SKM-1 (cell line): ENCODE data around the gene PTPRD.
"Not testable (repeated sequence)": the region's sequence is repeated elsewhere in the genome, so short reads cannot be mapped to it uniquely, and the experiment has no call there.

ENCODE experiments used
- DNase-seq: peaks from one replicate; lab custom pipeline; 2025; ENCODE audit not compliant: unreplicated experiment; lab: John Stamatoyannopoulos, UW

The PTPRD gene

DNA sequence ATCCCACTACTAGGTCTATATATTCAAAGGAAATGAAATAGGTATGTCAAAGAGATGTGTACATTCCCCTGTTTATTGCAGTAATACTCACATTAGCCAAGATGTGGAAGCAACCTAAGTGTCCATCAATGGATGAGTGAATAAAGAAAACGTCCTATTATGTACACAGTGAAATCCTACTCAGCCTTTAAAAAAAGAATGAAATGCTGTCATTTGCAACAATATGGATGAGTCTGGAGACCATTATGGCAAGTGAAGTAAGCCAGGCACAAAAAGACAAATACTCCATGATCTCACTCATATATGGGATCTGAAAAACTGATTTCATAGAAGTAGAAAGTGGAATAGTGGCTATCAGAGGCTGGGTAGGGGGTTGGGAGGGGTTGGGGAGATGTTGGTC lies 1904.1 kb downstream of the PTPRD start:
- no peak for DNase-seq

DNA sequence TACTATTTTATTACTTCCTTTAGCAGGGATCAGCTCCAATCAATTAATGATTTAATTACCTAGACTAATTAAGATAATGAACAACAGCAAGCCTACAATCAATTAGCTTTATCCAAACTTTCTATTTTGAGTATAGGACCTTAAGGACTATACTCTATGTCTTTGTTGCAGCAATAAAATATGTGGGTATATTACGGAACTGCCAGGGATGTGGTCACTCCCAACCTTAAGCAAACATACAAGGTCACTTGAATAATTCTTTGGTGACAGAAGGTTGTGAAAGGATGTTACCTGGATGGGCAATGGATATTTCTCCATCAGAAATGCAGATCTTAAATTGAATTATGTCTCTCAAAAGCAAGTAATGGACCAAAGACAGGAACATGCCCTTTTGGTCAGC lies 1905.8 kb downstream of the PTPRD start:
- DNase-seq, result no peak

DNA sequence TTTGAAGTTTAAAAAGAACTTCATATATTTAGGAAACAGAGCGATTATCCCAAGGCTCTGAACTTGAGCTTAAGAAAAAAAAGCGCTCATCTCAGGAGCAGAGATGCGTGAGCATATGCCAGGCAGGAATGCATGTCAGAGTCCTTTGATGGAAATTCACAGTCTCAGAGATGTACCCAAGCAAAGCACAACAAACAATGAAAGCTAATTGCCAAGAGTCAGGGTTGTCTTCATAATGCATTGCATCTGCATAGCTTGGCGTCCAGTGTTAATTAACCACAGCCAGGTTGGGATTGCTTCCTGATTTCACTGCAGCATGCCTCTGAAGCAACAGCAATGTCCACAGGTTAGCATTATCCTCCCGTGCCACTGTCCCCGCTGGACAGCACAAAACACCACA lies 1906.3 kb downstream of the PTPRD start:
- DNase-seq, result no peak

DNA sequence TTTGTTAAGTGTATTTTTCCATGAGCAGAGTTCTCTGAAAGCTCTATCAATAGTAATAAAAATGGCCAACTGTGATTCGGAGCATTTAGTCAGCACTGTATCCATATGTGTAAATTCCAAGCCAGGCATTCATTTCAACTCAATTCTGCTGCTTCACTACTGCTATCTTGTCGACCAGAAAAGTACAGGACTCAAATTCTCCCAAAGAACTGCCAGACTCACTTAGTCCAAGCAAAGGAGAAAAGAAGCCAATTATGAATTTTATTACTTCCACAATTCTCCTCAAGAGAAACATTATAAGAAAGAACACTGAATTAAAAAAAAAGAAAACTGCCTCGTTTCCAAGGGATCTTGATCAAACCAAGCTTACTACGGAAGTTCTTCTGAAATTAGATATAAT lies 1906.9 kb downstream of the PTPRD start:
- DNase-seq, result no peak

DNA sequence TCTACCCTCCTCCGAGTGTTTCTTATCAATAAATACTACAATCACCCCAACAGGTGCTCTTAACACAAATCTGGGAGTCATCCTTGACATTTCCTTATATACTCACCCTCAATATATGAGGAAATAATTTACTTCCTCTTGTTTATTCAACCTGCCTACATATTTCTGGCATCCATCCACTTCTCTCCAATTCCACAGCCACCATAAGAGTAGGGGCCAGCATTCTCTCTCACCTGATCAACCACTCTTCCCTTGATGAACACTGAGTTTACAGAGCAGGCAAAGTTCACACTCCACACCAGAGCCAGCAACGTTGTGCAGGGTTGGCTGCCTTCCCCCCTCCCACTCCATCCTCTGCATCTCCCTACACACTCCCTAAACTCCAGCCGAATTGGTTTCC lies 1908.9 kb downstream of the PTPRD start:
- no peak for DNase-seq

DNA sequence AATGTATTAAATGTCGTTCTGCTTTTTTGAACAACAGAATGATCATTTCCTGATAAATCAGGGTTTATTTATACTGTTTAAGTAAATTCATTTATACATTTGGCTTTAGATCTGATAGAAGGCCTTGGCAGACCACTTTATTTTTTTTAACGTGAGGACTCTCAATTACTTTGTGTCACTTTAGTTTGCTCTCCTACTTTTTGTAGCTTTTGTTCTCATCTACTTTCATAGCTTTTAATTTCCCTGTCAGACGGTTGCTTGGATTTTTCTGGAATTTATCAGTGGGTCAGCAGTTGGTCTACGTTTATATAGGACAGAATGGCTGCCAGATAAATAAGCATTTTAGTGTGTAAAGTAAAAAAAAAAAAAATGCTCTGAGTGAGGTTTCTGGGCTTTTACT lies 1910.9 kb downstream of the PTPRD start:
- no peak for DNase-seq

DNA sequence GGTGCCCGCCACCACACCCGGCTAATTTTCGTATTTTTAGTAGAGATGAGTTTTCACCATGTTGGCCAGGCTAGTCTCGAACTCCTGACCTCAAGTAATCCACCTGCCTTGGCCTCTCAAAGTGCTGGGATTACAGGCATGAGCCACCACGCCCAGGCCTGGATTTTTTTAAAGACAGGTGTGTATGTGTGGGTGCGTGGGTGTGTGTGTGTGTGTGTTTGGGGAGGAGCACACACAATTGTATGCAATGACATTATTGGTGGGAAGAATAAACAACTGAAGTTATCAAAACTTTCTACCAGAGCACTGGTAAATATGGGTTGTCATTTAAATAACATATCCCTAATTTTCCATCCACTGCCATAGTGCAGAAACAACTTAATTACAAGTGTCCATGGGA lies 1915.2 kb downstream of the PTPRD start:
- DNase-seq, result not testable (repeated sequence)

DNA sequence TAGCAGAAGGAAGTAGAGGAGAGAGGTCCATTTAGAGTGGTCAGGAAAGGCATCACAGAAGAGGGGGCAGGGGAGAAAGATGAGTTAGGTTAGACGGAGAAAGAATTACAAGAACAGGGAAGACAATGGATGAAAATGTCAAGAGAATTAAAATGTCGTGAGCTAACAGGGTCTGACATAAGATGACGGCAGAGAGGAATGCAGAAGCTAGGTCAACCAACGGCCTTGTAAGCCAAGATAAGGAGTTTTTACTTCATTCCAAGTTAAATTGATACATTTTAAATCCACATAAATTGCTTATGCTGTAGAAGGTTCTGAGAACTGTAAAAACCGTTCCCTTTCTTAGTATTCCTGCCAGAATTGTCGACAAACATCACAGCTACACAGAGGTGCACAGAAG lies 1916.3 kb downstream of the PTPRD start:
- no peak for DNase-seq

DNA sequence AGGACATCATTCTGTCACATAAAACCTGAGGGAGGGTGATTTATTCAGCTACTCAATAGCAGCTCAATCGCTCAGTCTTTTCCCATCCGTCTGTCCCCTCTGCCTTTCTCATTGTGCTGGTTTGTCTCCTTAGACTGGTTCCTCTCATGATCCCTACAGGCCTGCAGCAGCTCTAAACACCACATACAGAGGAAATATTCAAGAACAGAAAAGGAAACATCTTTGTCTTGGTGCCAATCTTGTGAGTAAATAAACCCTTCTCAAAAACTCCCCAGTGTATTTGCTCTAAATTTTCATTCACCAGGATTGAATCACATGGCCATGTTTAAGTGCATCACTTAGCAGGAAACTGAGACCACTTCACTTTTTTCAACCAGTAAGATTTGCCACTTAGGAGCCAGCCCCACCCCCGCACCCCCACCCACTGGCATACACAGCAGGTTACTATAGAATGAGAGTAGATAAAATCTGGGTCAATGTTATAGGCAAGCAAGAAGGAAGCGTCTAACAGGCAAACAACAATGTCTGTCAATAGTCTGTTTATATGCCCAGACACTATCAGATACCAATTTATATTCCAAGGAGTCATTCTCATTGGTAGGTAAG lies 1917.7 kb downstream of the PTPRD start:
- no peak for DNase-seq

DNA sequence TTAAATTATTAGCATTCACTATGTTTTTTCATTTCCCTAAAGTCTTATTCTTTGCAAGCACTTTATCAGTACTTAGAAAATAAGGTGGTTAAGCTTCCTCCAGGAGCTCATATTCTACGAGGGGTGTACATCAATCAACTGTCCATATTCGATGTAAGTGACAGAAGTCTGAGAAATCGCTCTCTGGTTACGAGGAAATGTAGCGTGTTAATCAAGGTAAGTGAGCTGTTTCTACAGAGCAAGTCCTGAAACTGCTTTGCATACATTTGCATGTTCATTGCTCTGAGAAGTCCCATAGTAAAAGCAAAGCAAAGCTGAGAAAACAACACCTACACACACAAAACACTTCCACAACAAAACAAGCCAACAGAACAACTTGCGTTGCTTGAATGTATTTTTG lies 1919.3 kb downstream of the PTPRD start:
- DNase-seq, result no peak

DNA sequence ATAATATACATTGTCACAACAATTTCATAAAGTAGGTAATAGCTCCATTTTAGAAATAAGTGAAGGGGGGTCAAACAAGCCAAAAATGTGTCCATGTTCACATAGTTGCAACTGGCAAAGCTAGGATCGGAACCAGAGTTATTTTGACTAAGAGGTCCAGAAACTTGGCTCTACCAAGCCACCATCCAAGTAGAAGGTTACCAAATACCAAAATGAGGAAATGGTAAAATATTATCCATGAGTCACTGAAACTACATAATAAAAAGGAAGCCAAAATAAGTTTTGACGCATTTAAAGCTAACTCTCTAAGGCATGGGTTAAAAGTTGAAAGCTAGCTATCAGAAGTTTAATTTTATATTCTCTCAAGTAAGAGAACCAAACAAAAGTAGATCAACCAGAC lies 1926.3 kb downstream of the PTPRD start:
- no peak for DNase-seq

DNA sequence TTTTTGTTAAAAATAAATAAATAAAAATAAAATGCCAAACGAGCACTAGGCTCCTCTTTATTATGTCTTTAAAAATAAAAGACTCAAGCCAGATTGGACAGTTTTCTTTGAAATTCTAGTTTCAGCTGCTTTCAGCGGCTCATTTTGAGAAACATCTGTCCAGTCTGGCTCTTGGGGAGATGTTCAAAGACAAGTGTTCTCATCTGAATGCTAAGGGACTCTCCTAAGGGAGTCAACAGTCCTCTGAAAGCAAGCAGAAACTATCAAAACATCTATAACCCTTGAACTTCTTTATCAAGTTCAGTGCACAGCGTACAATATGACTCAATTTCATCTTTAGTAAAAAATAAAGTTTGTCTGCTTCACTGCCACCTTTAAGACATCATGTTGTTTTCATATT lies 1927.0 kb downstream of the PTPRD start:
- DNase-seq, result no peak

DNA sequence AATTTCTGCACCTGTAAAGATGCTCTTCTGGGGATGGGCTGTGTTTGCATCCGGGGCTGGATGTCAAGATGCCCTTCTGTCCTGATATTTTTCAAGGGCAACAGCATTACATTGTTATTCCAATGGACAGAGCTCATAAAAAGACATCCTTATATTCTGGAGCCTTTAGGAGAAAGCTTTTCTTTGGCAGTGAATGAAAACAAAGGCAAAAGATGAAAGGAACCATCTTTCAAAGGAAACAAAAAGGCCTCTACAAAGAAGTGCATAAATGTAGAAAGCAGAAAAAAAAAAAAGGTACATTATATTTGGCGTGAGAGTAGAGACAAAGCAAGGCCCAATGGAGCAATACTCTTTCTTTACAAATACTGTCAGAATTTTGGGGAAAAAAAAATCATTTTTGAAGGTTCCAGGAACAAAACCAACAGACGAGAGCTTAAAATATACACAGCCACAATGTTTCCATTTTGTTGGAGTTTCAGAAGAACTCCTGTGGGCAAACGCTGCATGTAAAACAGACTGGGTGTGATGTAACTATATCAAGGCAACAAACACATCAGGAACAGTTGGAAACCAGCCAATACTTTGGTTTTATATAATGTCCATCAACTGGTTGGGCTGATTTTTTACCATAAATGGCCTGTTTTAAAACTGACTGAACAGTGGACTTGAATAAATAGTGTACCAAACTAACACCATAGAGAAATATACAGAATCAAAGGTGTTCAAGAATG lies 1927.7 kb downstream of the PTPRD start:
- DNase-seq, result no peak

DNA sequence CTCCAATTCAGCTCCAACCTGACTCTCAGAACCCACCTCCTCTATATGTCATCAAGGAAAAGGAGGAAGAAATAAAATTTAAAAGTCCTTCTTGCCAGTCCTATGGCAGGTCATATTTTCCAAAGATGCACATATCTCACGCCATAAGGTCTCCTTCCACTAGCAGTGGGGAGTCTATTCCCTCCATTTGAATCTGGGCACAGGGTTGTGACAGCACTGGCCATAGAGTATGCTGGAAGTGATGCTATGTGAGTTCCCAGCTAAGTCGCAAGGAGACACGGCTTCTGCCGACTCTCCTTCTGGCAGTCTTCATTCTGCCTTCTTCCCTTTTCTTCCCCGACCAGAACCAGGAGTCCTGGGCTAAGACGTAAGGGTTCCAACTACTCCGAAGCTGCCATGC lies 1929.3 kb downstream of the PTPRD start:
- DNase-seq, result no peak

DNA sequence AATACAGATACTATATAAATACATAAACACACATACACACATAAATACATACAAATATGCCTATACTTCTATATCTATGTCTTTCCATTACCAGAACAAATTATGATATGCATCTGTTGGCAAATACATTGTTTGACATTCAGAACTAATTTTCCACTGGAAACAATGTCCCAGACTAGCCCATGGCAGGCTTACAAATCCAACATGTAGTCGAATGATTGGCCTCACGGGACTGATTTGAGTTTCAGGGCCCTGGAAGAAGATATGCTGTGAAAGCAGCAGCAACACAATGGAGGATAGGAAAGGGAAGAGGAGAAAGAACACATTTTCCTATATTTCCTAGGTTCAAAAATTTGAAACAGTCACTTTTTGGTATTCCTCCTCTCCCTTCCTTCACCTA lies 1932.1 kb downstream of the PTPRD start:
- DNase-seq, result no peak

DNA sequence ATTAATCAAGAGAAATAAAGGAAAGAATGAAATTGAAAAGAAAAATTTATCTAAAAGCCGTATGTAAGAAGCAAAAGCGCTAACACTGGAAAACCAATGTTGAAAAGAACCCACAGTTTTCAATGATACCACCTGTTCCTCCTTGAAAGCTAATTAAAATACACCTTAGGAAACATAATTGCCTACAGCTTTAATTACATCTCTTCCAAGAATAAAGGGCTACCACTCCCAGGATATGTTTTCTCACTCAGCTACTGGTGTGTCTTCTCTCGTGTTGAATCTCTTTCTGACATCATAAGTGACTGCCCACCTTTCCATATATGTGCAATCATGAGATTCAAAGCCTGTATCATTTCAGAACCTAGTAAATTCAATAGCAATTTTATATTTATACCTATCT lies 1932.6 kb downstream of the PTPRD start:
- DNase-seq, result no peak

DNA sequence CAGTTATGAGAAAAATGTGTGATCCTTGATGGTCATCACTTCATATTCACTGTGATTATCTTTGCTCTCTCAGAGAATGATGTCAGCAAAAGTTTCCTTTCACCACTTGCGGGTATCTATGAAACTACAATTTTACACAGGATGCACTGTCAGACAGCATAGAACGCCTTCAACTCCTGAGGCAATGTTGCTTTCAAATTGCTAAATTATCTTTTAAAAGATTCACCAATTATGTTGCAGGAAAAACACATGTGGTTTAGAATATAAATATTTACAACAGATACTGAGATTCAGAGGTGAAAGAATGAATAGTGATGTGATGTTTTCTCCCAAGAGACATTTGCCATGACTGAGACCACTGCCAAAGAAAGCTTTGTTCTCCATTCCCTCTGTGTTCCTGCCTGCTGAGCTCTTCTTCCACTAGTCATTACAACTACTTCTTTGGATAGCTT lies 1933.4 kb downstream of the PTPRD start:
- DNase-seq, result no peak

DNA sequence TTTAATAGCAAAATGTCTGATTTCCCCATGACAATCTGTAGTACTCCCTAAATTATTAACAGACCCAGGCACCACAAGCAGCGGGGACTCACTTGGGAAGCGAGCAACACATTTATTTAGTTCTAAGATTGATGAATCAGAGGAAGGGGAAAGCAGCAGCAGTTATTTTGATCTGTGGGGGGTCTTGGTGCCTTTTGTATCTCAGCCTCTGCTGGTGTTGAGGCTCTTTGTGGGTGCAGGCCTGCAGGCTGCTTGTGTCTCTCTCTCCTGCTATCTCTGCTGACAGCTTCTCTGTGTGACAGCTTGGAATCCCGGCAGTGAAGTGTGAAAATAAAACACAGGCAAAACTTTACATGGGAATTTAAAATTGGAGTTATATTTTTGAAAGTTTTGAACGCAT lies 1935.1 kb downstream of the PTPRD start:
- DNase-seq, result no peak

DNA sequence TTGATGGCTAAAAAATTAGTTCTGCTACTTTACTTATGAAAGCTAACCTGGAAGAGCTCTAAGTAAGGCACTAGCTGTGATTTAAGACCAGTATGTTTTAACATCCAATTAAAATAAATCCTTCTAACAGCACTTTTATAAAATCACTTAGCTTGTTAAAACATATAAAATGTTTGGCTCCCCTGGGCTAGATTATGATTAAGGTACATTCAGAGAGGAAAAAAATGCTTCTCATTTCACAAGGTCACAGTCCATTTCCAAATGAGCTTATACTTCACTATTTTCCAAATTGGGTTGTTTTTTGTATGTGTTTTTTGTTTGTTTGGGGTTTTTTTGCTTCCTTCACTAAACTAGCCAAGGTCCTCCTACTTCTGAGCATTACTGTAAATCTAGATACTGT lies 1938.3 kb downstream of the PTPRD start:
- no peak for DNase-seq

DNA sequence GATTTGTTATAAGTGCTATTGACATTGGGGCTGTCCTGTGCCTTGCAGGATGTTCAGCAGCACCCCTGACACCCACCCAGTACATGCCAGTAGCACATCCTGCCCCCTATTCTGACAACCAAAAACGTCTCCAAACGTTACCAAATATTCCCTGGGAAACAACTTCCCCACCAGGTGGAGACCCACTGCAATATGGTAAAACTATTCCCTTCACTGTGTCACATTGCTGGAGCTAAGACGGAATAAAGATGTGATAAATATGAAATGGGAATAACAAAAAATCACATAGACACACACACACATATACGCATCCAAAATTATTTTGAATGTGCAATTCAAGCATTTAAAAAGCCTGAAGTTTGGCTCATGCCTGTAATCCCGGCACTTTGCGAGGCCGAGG lies 1939.0 kb downstream of the PTPRD start:
- no peak for DNase-seq

DNA sequence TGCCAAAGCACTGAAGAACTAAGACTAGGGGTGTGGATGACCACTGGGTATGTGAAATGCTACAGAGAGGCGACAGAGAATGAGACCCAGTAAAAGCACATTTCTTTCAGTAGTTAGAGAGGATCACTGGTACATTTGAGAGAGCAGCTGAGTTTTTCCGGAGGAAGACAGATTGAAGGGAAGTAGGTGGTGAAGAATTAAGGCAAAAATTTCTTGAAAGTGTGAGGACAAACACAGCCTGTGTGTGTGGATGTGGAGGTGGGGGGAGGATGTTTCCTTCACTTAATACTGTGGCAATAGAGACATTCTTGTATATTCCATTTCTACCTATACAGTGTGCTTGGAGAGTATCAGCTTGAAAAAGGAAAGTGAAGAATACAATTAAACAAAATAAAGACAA lies 1942.1 kb downstream of the PTPRD start:
- no peak for DNase-seq

DNA sequence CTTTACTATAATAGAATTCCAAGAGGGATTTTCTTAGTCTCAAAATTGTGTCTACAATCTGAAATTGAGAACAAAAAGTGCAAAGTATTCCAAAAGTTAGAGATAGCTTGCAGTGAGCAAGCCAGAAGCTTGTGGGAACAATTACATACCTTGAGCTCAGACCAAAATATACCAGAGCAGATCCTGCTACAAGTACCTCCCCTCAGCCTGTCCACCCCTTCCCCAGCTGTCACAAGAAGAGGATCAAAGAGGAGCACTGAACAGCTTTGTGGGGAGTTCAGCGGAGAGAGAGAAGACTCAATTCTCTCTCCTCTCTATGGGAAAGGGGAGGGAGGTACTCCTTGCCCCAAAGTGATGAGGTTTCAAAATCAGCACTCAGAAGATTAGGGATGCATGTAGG lies 1944.1 kb downstream of the PTPRD start:
- no peak for DNase-seq

DNA sequence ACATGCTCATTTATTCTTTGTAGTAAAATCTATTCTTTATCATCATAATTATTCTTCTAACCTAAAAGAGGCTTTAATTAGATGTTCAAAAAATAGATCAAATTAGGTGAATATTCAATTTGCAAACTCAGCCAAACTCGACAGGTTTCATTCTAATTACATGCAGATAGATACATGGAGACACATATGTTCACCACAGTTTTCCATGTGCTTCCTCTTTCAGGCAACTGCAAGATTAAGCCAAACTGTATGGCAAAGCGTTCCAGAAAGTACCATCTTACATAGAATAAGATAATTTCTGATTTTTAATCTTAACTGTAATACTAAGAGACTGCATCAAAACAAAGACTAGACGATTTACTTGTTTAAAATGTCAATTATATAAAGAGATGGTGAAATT lies 1944.6 kb downstream of the PTPRD start:
- no peak for DNase-seq
